Neural progenitor cell (in vitro differentiated cells): ENCODE data around the gene SLC14A1. TPM values are rescaled to one million over a fixed set of nuclear protein-coding genes. Genes with fewer than 3 reads are reported as not detected.
A peak's percentile ranks its signal among the peaks of the same experiment; 100 is the strongest.

Experiments
- DNase-seq: peaks from one replicate; pipeline ENCODE4 v3.0.0-alpha.2; 2016; ENCODE audit warnings: low spot score
- H2AFZ ChIP-seq: fragments of 200-600 bp; sonication (generic); replicated peaks from 2 replicates; pipeline ENCODE4 v1.6.1; 2016; ENCODE audit warnings: antibody characterized with exemption
- H3F3A ChIP-seq: fragments of 200-600 bp; sonication (generic); 2 replicates; pipeline ENCODE4 v1.6.1; 2016; ENCODE audit warnings: antibody characterized with exemption, low read depth
- H3K27ac ChIP-seq: fragments of 200-600 bp; sonication (generic); 2 replicates; pipeline ENCODE4 v1.5.1; 2016; ENCODE audit warnings: mild to moderate bottlenecking
- H3K27me3 ChIP-seq: fragments of 200-600 bp; sonication (generic); 2 replicates; pipeline ENCODE4 v1.6.1; 2016; ENCODE audit warnings: mild to moderate bottlenecking, moderate library complexity
- H3K36me3 ChIP-seq: fragments of 200-600 bp; sonication (generic); 2 replicates; pipeline ENCODE4 v1.5.1; 2016
- H3K4me1 ChIP-seq: fragments of 200-600 bp; sonication (generic); 2 replicates; pipeline ENCODE4 v1.6.1; 2016; ENCODE audit warnings: mixed run types
- H3K4me2 ChIP-seq: fragments of 200-600 bp; sonication (generic); 2 replicates; pipeline ENCODE4 v1.6.1; 2016
- H3K4me3 ChIP-seq: fragments of 200-600 bp; sonication (generic); 2 replicates; pipeline ENCODE4 v1.5.1; 2016
- H3K79me2 ChIP-seq: fragments of 200-600 bp; sonication (generic); 2 replicates; pipeline ENCODE4 v1.6.1; 2016; ENCODE audit warnings: low read depth
- H3K9ac ChIP-seq: fragments of 200-600 bp; sonication (generic); 2 replicates; pipeline ENCODE4 v1.6.1; 2016
- H3K9me3 ChIP-seq: fragments of 200-600 bp; sonication (generic); 2 replicates; pipeline ENCODE4 v1.5.1; 2016; ENCODE audit warnings: low read depth
- H4K20me1 ChIP-seq: fragments of 200-600 bp; sonication (generic); 2 replicates; pipeline ENCODE4 v1.6.1; 2016; ENCODE audit warnings: low read depth
- H3K27ac Mint-ChIP-seq: 3 replicates; pipeline ENCODE4 v1.8.0; 2021; ENCODE audit warnings: mixed read lengths
- H3K27me3 Mint-ChIP-seq: 2 replicates; pipeline ENCODE4 v1.8.0; 2022; ENCODE audit warnings: low read depth, mild to moderate bottlenecking, inconsistent platforms, moderate library complexity, mixed read lengths; ENCODE audit not compliant: insufficient read depth
- H3K36me3 Mint-ChIP-seq: 3 replicates; pipeline ENCODE4 v1.8.0; 2021; ENCODE audit warnings: mixed read lengths
- H3K4me1 Mint-ChIP-seq: 3 replicates; pipeline ENCODE4 v1.8.0; 2021; ENCODE audit warnings: mixed read lengths
- H3K4me3 Mint-ChIP-seq: 3 replicates; pipeline ENCODE4 v1.8.0; 2021; ENCODE audit warnings: mild to moderate bottlenecking, moderate library complexity, mixed read lengths
- H3K9me3 Mint-ChIP-seq: 3 replicates; pipeline ENCODE4 v1.8.0; 2020; ENCODE audit warnings: mixed read lengths
- CTCF ChIP-seq: fragments of 200-600 bp; sonication (generic); IDR thresholded peaks from 2 replicates; pipeline ENCODE4 v1.5.1; 2017; ENCODE audit warnings: antibody characterized with exemption, mild to moderate bottlenecking
- EZH2 ChIP-seq: fragments of 200-600 bp; sonication (generic); IDR thresholded peaks from 2 replicates; pipeline ENCODE4 v1.6.1; 2017; ENCODE audit warnings: antibody characterized with exemption, mild to moderate bottlenecking, moderate library complexity
- EZH2phosphoT487 ChIP-seq: fragments of 200-600 bp; sonication (generic); IDR thresholded peaks from 2 replicates; pipeline ENCODE4 v1.6.1; 2017; ENCODE audit warnings: antibody characterized with exemption
- total RNA-seq: library from RNA; depleted of rRNA; stranded (reverse); fragments of >200 nt; gene quantifications from 2 replicates; pipeline ENCODE4 v1.2.3, GENCODE V29; 2015; ENCODE audit warnings: low replicate concordance

SLC14A1 gene
- total RNA-seq, 1 donor from 2014 or later, result not detected

GRCh38 chr18:45690975-45691815 is 32.8 kb upstream of the SLC14A1 start:
- peak; percentile 87 for DNase-seq
- Histone ChIP-seq H3K36me3 (no peaks in the 10 kb centered on the region), H3F3A (no peaks in the 10 kb centered on the region), H3K27me3 (no peaks in the 10 kb centered on the region), H3K27ac (no peak overlapping the region), H2AFZ (peak overlapping the region; percentile 77), H3K4me1 (no peaks in the 10 kb centered on the region), H3K4me3 (no peak overlapping the region), H3K9ac (no peak overlapping the region), H3K9me3 (no peaks in the 10 kb centered on the region), H3K79me2 (no peaks in the 10 kb centered on the region), H3K4me2 (no peak overlapping the region), H4K20me1 (no peaks in the 10 kb centered on the region)
- H3K9me3 Mint-ChIP-seq, result peaks cover 13% of the 10 kb centered on the region
- no peak overlapping the region for H3K4me3 Mint-ChIP-seq
- TF ChIP-seq CTCF, result peak; percentile 95
- TF ChIP-seq EZH2phosphoT487, result no peak
- H3K4me1 Mint-ChIP-seq, result peaks cover 21% of the 10 kb centered on the region
- peaks cover 4% of the 10 kb centered on the region for H3K27me3 Mint-ChIP-seq
- no peak overlapping the region for H3K27ac Mint-ChIP-seq
- no peaks in the 10 kb centered on the region for H3K36me3 Mint-ChIP-seq

- no peak overlapping the region for H3K27ac ChIP-seq
Observed at GRCh38 chr18:45691816-45692179, 32.2 kb upstream of the SLC14A1 start.

GRCh38 chr18:45702708-45703265 is 21.2 kb upstream of the SLC14A1 start:
- Histone ChIP-seq H3K36me3 (no peaks in the 10 kb centered on the region), H3K4me2 (no peak overlapping the region), H3K4me3 (no peak overlapping the region), H3K4me1 (no peaks in the 10 kb centered on the region), H3K27me3 (no peaks in the 10 kb centered on the region), H3K9ac (no peak overlapping the region), H3K9me3 (no peaks in the 10 kb centered on the region), H3K27ac (no peak overlapping the region), H2AFZ (no peak overlapping the region), H3F3A (no peaks in the 10 kb centered on the region), H3K79me2 (no peaks in the 10 kb centered on the region), H4K20me1 (no peaks in the 10 kb centered on the region)
- H3K4me1 Mint-ChIP-seq, result no peaks in the 10 kb centered on the region
- H3K27me3 Mint-ChIP-seq, result peaks cover 2% of the 10 kb centered on the region
- H3K4me3 Mint-ChIP-seq, result no peak overlapping the region
- TF ChIP-seq EZH2, result no peak
- no peak for TF ChIP-seq EZH2phosphoT487
- no peak for TF ChIP-seq CTCF
- no peaks in the 10 kb centered on the region for H3K36me3 Mint-ChIP-seq
- H3K9me3 Mint-ChIP-seq, result peaks cover 17% of the 10 kb centered on the region
- no peak for DNase-seq
- H3K27ac Mint-ChIP-seq, result no peak overlapping the region

More at GRCh38 chr18:45691816-45692179, 32.2 kb upstream of the SLC14A1 start:
- Mint-ChIP-seq H3K27me3 (peaks cover 4% of the 10 kb centered on the region), H3K9me3 (peaks cover 13% of the 10 kb centered on the region), H3K4me3 (no peak overlapping the region), H3K27ac (no peak overlapping the region), H3K36me3 (no peaks in the 10 kb centered on the region), H3K4me1 (peaks cover 18% of the 10 kb centered on the region)
- H3K36me3 ChIP-seq, result no peaks in the 10 kb centered on the region
- H3K9me3 ChIP-seq, result no peaks in the 10 kb centered on the region
- H2AFZ ChIP-seq, result no peak overlapping the region
- no peak for DNase-seq
- no peaks in the 10 kb centered on the region for H3K27me3 ChIP-seq
- no peaks in the 10 kb centered on the region for H3F3A ChIP-seq
- TF ChIP-seq EZH2 (no peak), CTCF (no peak), EZH2phosphoT487 (no peak)
- H3K9ac ChIP-seq, result no peak overlapping the region
- H3K4me1 ChIP-seq, result no peaks in the 10 kb centered on the region
- H3K79me2 ChIP-seq, result no peaks in the 10 kb centered on the region
- no peak overlapping the region for H3K4me3 ChIP-seq
- no peak overlapping the region for H3K4me2 ChIP-seq
- H4K20me1 ChIP-seq, result no peaks in the 10 kb centered on the region
